K562 (cell line): Measurements from ENCODE around the gene KNSTRN. TPM values are rescaled to one million over a fixed set of nuclear protein-coding genes. Genes with fewer than 3 reads are reported as not detected.
A peak's percentile ranks its signal among the peaks of the same experiment; 100 is the strongest.

Experiments
- AFF4 ChIP-seq: sonication (generic); formaldehyde crosslinking; IDR thresholded peaks from 2 replicates; pipeline ENCODE4 v1.8.0; 2023; ENCODE audit warnings: mild to moderate bottlenecking, missing genetic modification reagents
- BRF1 ChIP-seq: IDR thresholded peaks from 3 replicates; pipeline ENCODE4 v1.6.1; 2011; ENCODE audit warnings: borderline replicate concordance, mild to moderate bottlenecking; ENCODE audit not compliant: insufficient read length; ENCODE audit errors: extremely low read depth
- C11orf30 ChIP-seq: fragments of 450-650 bp; IDR thresholded peaks from 2 replicates; pipeline ENCODE4 v1.6.1; 2016; ENCODE audit warnings: low read depth, mild to moderate bottlenecking
- DPF2 ChIP-seq: fragments of 450-650 bp; IDR thresholded peaks from 2 replicates; pipeline ENCODE4 v1.6.1; 2016
- ETV5 ChIP-seq: sonication (generic); formaldehyde crosslinking; IDR thresholded peaks from 2 replicates; pipeline ENCODE4 v1.4.0; 2020; ENCODE audit warnings: low read depth, mild to moderate bottlenecking, missing genetic modification reagents
- EWSR1 ChIP-seq: fragments of 450-650 bp; IDR thresholded peaks from 2 replicates; pipeline ENCODE4 v1.6.1; 2018; ENCODE audit warnings: borderline replicate concordance, mild to moderate bottlenecking, low read depth, moderate library complexity; ENCODE audit not compliant: partially characterized antibody
- FUS ChIP-seq: fragments of 200-400 bp; formaldehyde crosslinking; optimal IDR thresholded peaks from 2 replicates; pipeline ENCODE3; 2017; ENCODE audit warnings: low read depth, low read length
- GABPA ChIP-seq: fragments of 200-800 bp; sonication (Bioruptor generic); conservative IDR thresholded peaks from 2 replicates; pipeline ENCODE4 v1.6.1; 2016; ENCODE audit warnings: low read depth, missing genetic modification characterization, missing compliant biosample characterization
- HOMEZ ChIP-seq: fragments of 250-450 bp; sonication (Bioruptor Pico); IDR thresholded peaks from 2 replicates; pipeline ENCODE4 v1.4.0; 2020; ENCODE audit warnings: mild to moderate bottlenecking, moderate library complexity
- JUN ChIP-seq, 2 experiments: sonication (generic) in 1 of 2; formaldehyde crosslinking in 1 of 2; IDR thresholded peaks; 2 replicates each; pipeline versions ENCODE4 v1.6.1 to v1.8.0; 2012 to 2022; ENCODE audit warnings: borderline replicate concordance in 2 of 2, mild to moderate bottlenecking in 2 of 2, improper control_type of control experiment in 1 of 2, low read depth in 1 of 2, low read length in 1 of 2, missing genetic modification reagents in 1 of 2
- KHSRP ChIP-seq: fragments of 450-650 bp; IDR thresholded peaks from 2 replicates; pipeline ENCODE4 v1.6.1; 2017
- KLF16 ChIP-seq: IDR thresholded peaks from 2 replicates; pipeline ENCODE4 v1.6.1; 2016; ENCODE audit warnings: antibody characterized with exemption
- MTA1 ChIP-seq: fragments of 450-650 bp; IDR thresholded peaks from 2 replicates; pipeline ENCODE4 v1.6.1; 2017; ENCODE audit warnings: borderline replicate concordance
- MTA3 ChIP-seq: fragments of 450-650 bp; formaldehyde crosslinking; IDR thresholded peaks from 2 replicates; pipeline ENCODE4 v1.6.1; 2017; ENCODE audit warnings: mild to moderate bottlenecking, borderline replicate concordance
- NBN ChIP-seq: fragments of 450-650 bp; IDR thresholded peaks from 2 replicates; pipeline ENCODE4 v1.6.1; 2016; ENCODE audit warnings: low read depth, mild to moderate bottlenecking
- NR2C1 ChIP-seq, 2 experiments: fragments of 450-650 bp; IDR thresholded peaks; 2 replicates each; pipeline ENCODE4 v1.6.1; 2017; ENCODE audit warnings: mild to moderate bottlenecking in 2 of 2, antibody characterized with exemption in 1 of 2, inconsistent platforms in 1 of 2, missing compliant biosample characterization in 1 of 2, missing genetic modification characterization in 1 of 2
- POLR2G ChIP-seq: fragments of 200-400 bp; formaldehyde crosslinking; IDR thresholded peaks from 2 replicates; pipeline ENCODE4 v1.6.1; 2017; ENCODE audit warnings: low read depth, mild to moderate bottlenecking, antibody characterized with exemption, low read length, moderate library complexity
- RFX5 ChIP-seq: IDR thresholded peaks from 2 replicates; pipeline ENCODE4 v1.6.1; 2011; ENCODE audit warnings: low read depth, mild to moderate bottlenecking, improper control_type of control experiment, low read length
- TAF7 ChIP-seq: fragments of 450-650 bp; IDR thresholded peaks from 2 replicates; pipeline ENCODE4 v1.6.1; 2016; ENCODE audit warnings: missing genetic modification characterization, missing compliant biosample characterization
- TCFL5 ChIP-seq: fragments of 250-450 bp; sonication (Bioruptor Pico); conservative IDR thresholded peaks from 2 replicates; pipeline ENCODE4 v1.6.1; 2021; ENCODE audit warnings: mild to moderate bottlenecking, moderate library complexity, matching md5 sums
- TRIM24 ChIP-seq, 2 experiments: fragments of 450-650 bp; IDR thresholded peaks; 2 replicates each; pipeline ENCODE4 v1.6.1; 2016
- polyA plus RNA-seq, 8 experiments: library from polyadenylated mRNA; depleted of rRNA in 4 of 8; stranded (reverse) in 5 of 8; unstranded in 3 of 8; fragments of >200 nt; fragmentation: Nextera tagmentation in 2 of 8; fragmentation: Illumina TruSeq in 1 of 8; extraction: Ambion mirVana in 2 of 8; extraction: Trizol in 1 of 8; gene quantifications; 2 replicates each; pipeline versions ENCODE4 v1.2.1 to v1.2.3, GENCODE V29; 2011 to 2014; ENCODE audit warnings: inconsistent platforms in 1 of 8, missing spikeins in 1 of 8
- total RNA-seq, 7 experiments: library from RNA; depleted of rRNA in 6 of 7; stranded (reverse); fragments of >200 nt in 6 of 7; fragmentation: Illumina TruSeq in 2 of 7; extraction: Trizol in 2 of 7; gene quantifications; 2 replicates each; pipeline versions ENCODE4 v1.2.1 to v1.2.3, GENCODE V29; 2011 to 2021; ENCODE audit warnings: low replicate concordance in 1 of 7
- TF ChIP-seq, protein P1 (sequence below): IDR thresholded peaks from 2 replicates; pipeline ENCODE4 v1.6.1; 2014; ENCODE audit warnings: antibody characterized with exemption

KNSTRN gene
- total and polyA plus RNA-seq, 9 of the 15 experiments (the other 6 are each of a cell fraction or from before 2014, with no cell fraction given), result 48.7 to 88.2 (median 66.3) TPM

- TF ChIP-seq ETV5 (CRISPR knock-in tag), result peak; percentile 83
- TF ChIP-seq HOMEZ (CRISPR knock-in tag), result no peak
- TF ChIP-seq TRIM24 (IDR thresholded peaks at IDR 0.05), result no peak
- TF ChIP-seq KHSRP, result no peak
- no peak for TF ChIP-seq TCFL5 (CRISPR knock-in tag)
- TF ChIP-seq, protein P1, sequence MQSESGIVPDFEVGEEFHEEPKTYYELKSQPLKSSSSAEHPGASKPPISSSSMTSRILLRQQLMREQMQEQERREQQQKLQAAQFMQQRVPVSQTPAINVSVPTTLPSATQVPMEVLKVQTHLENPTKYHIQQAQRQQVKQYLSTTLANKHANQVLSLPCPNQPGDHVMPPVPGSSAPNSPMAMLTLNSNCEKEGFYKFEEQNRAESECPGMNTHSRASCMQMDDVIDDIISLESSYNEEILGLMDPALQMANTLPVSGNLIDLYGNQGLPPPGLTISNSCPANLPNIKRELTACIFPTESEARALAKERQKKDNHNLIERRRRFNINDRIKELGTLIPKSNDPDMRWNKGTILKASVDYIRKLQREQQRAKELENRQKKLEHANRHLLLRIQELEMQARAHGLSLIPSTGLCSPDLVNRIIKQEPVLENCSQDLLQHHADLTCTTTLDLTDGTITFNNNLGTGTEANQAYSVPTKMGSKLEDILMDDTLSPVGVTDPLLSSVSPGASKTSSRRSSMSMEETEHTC, result no peak
- 0 out of 2 replicates have a peak, but pooled peaks have one; percentile 48 for TF ChIP-seq MTA3
- TF ChIP-seq NR2C1 (IDR thresholded peaks at IDR 0.05), result no peak
- no peak for TF ChIP-seq NR2C1 (tag; IDR thresholded peaks at IDR 0.05)
- no peak for TF ChIP-seq TAF7 (tag)
- peak; percentile 83 for TF ChIP-seq POLR2G
- peak; percentile 19; the same call in 1 of the 2 replicates for TF ChIP-seq DPF2
- TF ChIP-seq MTA1, result no peak
- TF ChIP-seq GABPA (tag), result peak; percentile 61
- TF ChIP-seq EWSR1, result no peak
- no peak for TF ChIP-seq C11orf30
- TF ChIP-seq KLF16, result peak; percentile 64; the same call in 1 of the 2 replicates
- no peak for TF ChIP-seq RFX5
- TF ChIP-seq JUN (IDR thresholded peaks at IDR 0.05; ENCODE audit: borderline replicate concordance, low read depth, low read length), result peak; percentile 40; the same call in 1 of the 2 replicates
- no peak for TF ChIP-seq JUN (CRISPR knock-in tag; IDR thresholded peaks at IDR 0.05; ENCODE audit: borderline replicate concordance)
- TF ChIP-seq BRF1, result no peak
- TF ChIP-seq FUS, result peak; percentile 85
- no peak for TF ChIP-seq NBN
- TF ChIP-seq AFF4, result peak; percentile 89
Measured at GRCh38 chr15:40367686-40368611, 14.6 kb upstream of the KNSTRN start (continued).
